GM12892 (cell line): ENCODE results near the gene PLA2G6.
"Not testable (repeated sequence)": the region's sequence is repeated elsewhere in the genome, so short reads cannot be mapped to it uniquely, and the experiment has no call there.

Source experiments
- POLR2A ChIP-seq: IDR thresholded peaks from 2 replicates; pipeline ENCODE4 v1.6.1; 2011; ENCODE audit warnings: low read depth, low read length, control low read depth
- POLR2AphosphoS5 ChIP-seq: IDR thresholded peaks from 2 replicates; pipeline ENCODE4 v1.6.1; 2011; ENCODE audit warnings: low read depth, low read length, control low read depth
- TAF1 ChIP-seq: IDR thresholded peaks from 2 replicates; pipeline ENCODE4 v1.6.1; 2011; ENCODE audit warnings: low read depth, mild to moderate bottlenecking, control low read depth, low read length, borderline replicate concordance

DNA sequence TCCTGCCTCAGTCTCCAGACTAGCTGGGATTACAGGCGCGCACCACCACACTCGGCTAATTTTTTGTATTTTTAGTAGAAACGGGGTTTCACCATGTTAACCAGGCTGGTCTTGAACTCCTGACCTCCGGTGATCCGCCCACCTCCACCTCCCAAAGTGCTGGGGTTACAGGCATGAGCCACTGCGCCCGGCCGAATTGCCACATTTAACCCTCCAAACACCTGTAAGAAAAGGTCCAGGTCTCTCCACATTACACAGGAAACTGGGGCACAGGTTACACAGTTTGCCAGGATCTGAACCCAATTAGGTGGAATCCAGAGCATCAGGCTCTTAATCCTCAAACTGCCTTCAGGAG, 4.1 kb downstream of the PLA2G6 start:
- TF ChIP-seq POLR2AphosphoS5, POLR2A, TAF1: not testable (repeated sequence)
